ENCODE results near the gene PAF1. TPM values are rescaled to one million over a fixed set of nuclear protein-coding genes. Genes with fewer than 3 reads are reported as not detected.

PAF1 gene
- total and polyA plus RNA-seq, 2 of the 13 experiments (the other 11 are each of a cell fraction or from before 2014, with no cell fraction given) = 30.2 to 31.1 TPM

- TF ChIP-seq DBP (CRISPR knock-in tag; IDR thresholded peaks at IDR 0.05; ENCODE audit: not compliant biosample characterization) (no peak), SRY (CRISPR knock-in tag; IDR thresholded peaks at IDR 0.05) (no peak), HMGXB4 (CRISPR knock-in tag; IDR thresholded peaks at IDR 0.05; ENCODE audit: borderline replicate concordance in 1 of 2, low read depth in 1 of 2) (0 out of 4 replicates have a peak, but pooled peaks of 1 of the 2 experiments have one; percentile 11), ZBTB7B (CRISPR knock-in tag; IDR thresholded peaks at IDR 0.05) (peak; percentile 61), SNAI1 (CRISPR knock-in tag; IDR thresholded peaks at IDR 0.05; ENCODE audit: borderline replicate concordance) (0 out of 2 replicates have a peak, but pooled peaks have one; percentile 42), ZNF788 (CRISPR knock-in tag; IDR thresholded peaks at IDR 0.05; ENCODE audit: borderline replicate concordance) (peak; percentile 60; the same call in 1 of the 2 replicates), ZSCAN31 (CRISPR knock-in tag; IDR thresholded peaks at IDR 0.05; ENCODE audit: low read depth) (0 out of 2 replicates have a peak, but pooled peaks have one; percentile 28), JARID2 (CRISPR knock-in tag; IDR thresholded peaks at IDR 0.05; ENCODE audit: insufficient replicate concordance) (no peak), ZBTB10 (CRISPR knock-in tag; IDR thresholded peaks at IDR 0.05; ENCODE audit: borderline replicate concordance) (peak; percentile 91; the same call in 1 of the 2 replicates), UBTF (CRISPR knock-in tag; IDR thresholded peaks at IDR 0.05) (0 out of 2 replicates have a peak, but pooled peaks have one; percentile 0), PTBP1 (IDR thresholded peaks at IDR 0.05; ENCODE audit: low read depth, low read length, poor library complexity, severe bottlenecking) (peak; percentile 5), ARNT2 (CRISPR knock-in tag; IDR thresholded peaks at IDR 0.05; ENCODE audit: low read depth) (no peak), SMAD3 (CRISPR knock-in tag; IDR thresholded peaks at IDR 0.05) (peak; percentile 5; the same call in 1 of the 2 replicates), HMGXB3 (CRISPR knock-in tag; IDR thresholded peaks at IDR 0.05; ENCODE audit: borderline replicate concordance) (no peak), DR1 (CRISPR knock-in tag; IDR thresholded peaks at IDR 0.05) (no peak), FOSL1 (CRISPR knock-in tag; IDR thresholded peaks at IDR 0.05; ENCODE audit: borderline replicate concordance) (no peak)
Measured at GRCh38 chr19:39412867-39413271, 22.0 kb upstream of the PAF1 start (continued).

All from HepG2 (cell line).